Endothelial cell (in vitro differentiated cells): ENCODE results near the gene OCLN. TPM values are rescaled to one million over a fixed set of nuclear protein-coding genes. Genes with fewer than 3 reads are reported as not detected.
"Not testable (repeated sequence)": the region's sequence is repeated elsewhere in the genome, so short reads cannot be mapped to it uniquely, and the experiment has no call there.

Experiments
- DNase-seq: peaks from one replicate; pipeline ENCODE4 v3.0.0; 2021; ENCODE audit warnings: low spot score
- H3K27ac Mint-ChIP-seq: one replicate; pipeline ENCODE4 v1.8.0; 2021; ENCODE audit warnings: mixed read lengths, inconsistent platforms; ENCODE audit not compliant: unreplicated experiment
- H3K27me3 Mint-ChIP-seq: one replicate; pipeline ENCODE4 v1.8.0; 2021; ENCODE audit warnings: mild to moderate bottlenecking, moderate library complexity, mixed read lengths, inconsistent platforms; ENCODE audit not compliant: unreplicated experiment
- H3K36me3 Mint-ChIP-seq: one replicate; pipeline ENCODE4 v1.8.0; 2021; ENCODE audit warnings: mild to moderate bottlenecking, low read depth, mixed read lengths, inconsistent platforms; ENCODE audit not compliant: unreplicated experiment
- H3K4me1 Mint-ChIP-seq: one replicate; pipeline ENCODE4 v1.8.0; 2021; ENCODE audit warnings: mild to moderate bottlenecking, mixed read lengths, inconsistent platforms; ENCODE audit not compliant: unreplicated experiment
- H3K4me3 Mint-ChIP-seq: one replicate; pipeline ENCODE4 v1.8.0; 2021; ENCODE audit warnings: mild to moderate bottlenecking, mixed read lengths, inconsistent platforms; ENCODE audit not compliant: unreplicated experiment
- H3K9me3 Mint-ChIP-seq: one replicate; pipeline ENCODE4 v1.8.0; 2021; ENCODE audit warnings: mixed read lengths, inconsistent platforms; ENCODE audit not compliant: unreplicated experiment
- total RNA-seq: library from RNA; stranded (reverse); fragmentation: NEBNext Ultra II Directional; extraction: Animal tissue kit (Norgen Biotek cat#: 25700); gene quantifications from one replicate; pipeline ENCODE4 v1.2.1, GENCODE V29; 2021; ENCODE audit not compliant: unreplicated experiment
- TF ChIP-seq, protein P1 (sequence below): fragments of 200-600 bp; sonication (generic); IDR thresholded peaks from one replicate; pipeline ENCODE4 v1.5.0; 2021; ENCODE audit warnings: antibody characterized with exemption; ENCODE audit not compliant: unreplicated experiment

OCLN gene
- total RNA-seq, 1 donor from 2014 or later = 26.4 TPM

DNA sequence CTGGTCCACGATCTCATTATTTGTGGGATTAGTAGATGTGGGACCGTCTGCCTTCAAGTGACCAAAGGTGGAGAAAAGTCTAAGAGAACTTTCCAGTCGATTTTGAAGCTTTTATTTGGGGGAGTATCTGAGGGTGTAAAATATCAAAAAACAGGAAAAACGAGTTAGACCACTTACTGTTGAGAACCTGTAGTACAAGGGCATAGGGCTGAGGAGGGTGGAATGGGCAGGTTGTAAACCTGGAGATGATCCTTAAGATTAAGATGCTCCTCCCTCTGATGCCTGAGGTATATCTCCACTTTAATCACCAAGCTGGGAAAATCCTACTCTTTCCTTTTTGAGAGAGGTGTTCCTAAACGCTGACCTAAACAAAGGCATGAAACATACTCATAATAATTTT, 35.4 kb downstream of the OCLN start:
- H3K4me3 Mint-ChIP-seq = no peak overlapping the region
- H3K9me3 Mint-ChIP-seq = no peaks in the 10 kb centered on the region
- H3K27ac Mint-ChIP-seq = no peak overlapping the region
- TF ChIP-seq, protein P1, sequence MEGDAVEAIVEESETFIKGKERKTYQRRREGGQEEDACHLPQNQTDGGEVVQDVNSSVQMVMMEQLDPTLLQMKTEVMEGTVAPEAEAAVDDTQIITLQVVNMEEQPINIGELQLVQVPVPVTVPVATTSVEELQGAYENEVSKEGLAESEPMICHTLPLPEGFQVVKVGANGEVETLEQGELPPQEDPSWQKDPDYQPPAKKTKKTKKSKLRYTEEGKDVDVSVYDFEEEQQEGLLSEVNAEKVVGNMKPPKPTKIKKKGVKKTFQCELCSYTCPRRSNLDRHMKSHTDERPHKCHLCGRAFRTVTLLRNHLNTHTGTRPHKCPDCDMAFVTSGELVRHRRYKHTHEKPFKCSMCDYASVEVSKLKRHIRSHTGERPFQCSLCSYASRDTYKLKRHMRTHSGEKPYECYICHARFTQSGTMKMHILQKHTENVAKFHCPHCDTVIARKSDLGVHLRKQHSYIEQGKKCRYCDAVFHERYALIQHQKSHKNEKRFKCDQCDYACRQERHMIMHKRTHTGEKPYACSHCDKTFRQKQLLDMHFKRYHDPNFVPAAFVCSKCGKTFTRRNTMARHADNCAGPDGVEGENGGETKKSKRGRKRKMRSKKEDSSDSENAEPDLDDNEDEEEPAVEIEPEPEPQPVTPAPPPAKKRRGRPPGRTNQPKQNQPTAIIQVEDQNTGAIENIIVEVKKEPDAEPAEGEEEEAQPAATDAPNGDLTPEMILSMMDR = no peak
- no peaks in the 10 kb centered on the region for H3K36me3 Mint-ChIP-seq
- peaks cover 4% of the 10 kb centered on the region for H3K27me3 Mint-ChIP-seq
- H3K4me1 Mint-ChIP-seq = no peaks in the 10 kb centered on the region
- DNase-seq = no peak

DNA sequence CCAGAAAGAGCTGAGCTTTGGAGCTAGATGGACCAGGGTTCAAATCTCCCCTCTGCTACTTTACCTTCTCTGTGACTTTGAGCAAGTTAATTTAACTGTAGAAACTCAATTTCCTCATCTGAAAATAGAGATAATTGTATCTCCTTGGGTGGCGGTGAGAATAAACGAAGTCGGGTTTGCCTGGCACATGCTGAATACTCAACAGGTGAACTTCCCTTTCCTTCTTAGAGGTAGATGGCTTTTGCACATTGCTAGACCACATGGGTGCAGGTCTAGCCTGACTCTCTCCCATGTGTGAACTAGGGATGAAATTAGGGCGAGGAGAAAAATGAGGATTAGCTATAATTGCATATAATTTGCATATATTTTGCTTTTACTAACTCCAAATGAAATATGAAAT, 36.0 kb downstream of the OCLN start:
- Mint-ChIP-seq H3K4me3 (no peak overlapping the region), H3K9me3 (no peaks in the 10 kb centered on the region), H3K27me3 (peaks cover 4% of the 10 kb centered on the region), H3K4me1 (no peaks in the 10 kb centered on the region), H3K36me3 (no peaks in the 10 kb centered on the region), H3K27ac (no peak overlapping the region)
- TF ChIP-seq, protein P1 = no peak
- no peak for DNase-seq

DNA sequence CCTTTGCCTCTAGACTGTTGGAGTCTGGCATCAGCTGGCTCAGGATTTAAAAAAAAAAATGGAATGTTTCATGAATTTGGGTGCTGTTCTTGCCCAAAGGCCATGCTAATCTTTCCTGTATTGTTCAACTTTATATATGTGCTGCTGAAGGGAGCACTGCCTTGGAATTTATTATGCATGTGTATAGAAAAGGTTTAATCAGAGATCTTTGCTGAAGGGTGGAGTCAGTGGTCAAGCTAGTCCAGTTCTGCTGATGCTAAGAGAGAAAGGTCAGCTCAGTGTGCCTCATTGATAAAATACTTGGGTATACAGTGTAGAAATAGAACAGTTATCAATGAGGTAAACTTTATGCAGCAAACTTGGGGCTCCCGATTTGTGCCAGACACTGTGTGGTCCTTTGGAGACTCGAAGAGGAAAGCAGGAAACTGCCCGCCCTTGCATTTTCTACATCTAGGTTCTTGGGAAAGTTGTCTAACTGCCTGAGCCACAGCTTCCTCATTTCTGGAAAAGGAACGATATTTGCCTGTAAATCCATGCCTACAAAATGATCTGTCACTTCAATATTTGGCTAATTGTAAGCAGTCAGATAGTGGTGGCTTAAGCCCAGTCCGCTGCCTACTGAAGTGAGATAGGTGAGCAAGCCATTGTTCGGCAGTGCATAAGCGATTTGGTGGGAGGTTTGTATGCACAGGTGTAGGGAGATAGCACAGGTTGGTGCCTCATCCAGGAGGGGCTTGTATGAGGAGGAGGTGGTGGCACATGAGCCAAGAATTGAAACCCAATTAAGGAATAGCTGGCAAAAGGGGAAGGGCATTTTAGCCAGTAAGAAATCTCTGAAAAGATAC, 38.2 kb downstream of the OCLN start:
- Mint-ChIP-seq H3K27me3 (peaks cover 4% of the 10 kb centered on the region), H3K4me3 (no peak overlapping the region), H3K36me3 (no peaks in the 10 kb centered on the region), H3K9me3 (no peaks in the 10 kb centered on the region), H3K27ac (no peak overlapping the region), H3K4me1 (no peaks in the 10 kb centered on the region)
- TF ChIP-seq, protein P1 = no peak
- no peak for DNase-seq

DNA sequence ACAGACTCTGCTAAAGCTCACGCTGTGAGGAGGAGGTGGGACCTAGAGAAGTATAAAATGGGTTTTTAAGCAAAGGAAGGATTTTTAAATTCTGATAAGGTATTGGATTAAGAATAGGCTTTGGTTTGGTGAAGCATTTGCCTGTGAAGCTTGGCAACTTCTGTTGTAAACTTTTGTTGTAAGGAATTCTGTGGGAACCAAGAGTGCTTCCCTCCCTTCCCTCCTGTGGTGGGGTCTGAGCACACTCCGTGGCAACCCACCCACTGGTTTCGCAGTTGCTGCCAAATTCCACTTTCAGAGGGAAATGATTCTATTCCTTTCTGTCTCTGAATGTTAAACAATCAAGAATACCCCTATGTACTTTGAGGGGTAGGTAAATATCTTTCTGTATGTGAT, 38.8 kb downstream of the OCLN start:
- Mint-ChIP-seq H3K27ac (no peak overlapping the region), H3K4me3 (no peak overlapping the region), H3K27me3 (peaks cover 4% of the 10 kb centered on the region), H3K36me3 (no peaks in the 10 kb centered on the region), H3K9me3 (no peaks in the 10 kb centered on the region), H3K4me1 (no peaks in the 10 kb centered on the region)
- TF ChIP-seq, protein P1 = no peak
- DNase-seq = no peak

DNA sequence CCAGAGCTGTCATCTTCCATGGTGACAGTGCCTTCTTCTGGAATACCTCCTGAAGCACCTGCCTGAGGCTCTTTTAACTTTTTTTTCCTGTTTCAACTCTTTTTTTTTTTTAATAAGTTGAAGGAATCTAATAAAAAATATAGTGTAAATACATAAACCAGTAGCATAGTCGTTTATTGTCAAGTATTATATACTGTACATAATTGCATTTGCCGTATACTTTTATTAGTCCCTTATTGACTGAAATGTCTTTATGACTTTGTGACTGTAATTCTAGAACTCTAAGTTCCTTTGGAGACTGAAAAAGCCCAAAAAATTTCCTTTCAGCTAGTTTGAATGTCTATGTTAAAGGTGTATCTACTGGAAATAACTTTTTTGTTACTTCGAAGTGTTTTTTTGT, 45.3 kb downstream of the OCLN start:
- DNase-seq, H3K4me1 Mint-ChIP-seq, H3K27me3 Mint-ChIP-seq, H3K27ac Mint-ChIP-seq, H3K4me3 Mint-ChIP-seq, H3K9me3 Mint-ChIP-seq, H3K36me3 Mint-ChIP-seq: not testable (repeated sequence)

DNA sequence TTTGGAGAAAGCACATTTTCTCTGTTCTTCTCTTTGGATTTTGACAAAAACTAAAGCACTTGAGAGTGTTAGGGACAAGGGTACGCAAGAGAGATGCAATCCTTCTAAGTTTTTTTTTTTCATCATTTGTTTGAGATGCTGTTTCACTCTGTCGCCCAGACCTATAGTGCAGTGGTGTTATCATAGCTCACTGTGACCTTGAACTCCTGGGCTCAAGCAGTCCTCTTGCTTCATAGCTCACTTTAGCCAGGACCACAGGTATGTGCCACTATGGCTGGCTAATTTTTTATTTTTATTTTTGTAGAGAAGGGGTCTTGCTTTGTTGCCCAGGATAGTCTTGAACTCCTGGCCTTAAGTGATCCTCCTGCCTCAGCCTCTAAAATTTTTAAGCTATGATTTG, 46.1 kb downstream of the OCLN start:
- not testable (repeated sequence) for DNase-seq, H3K4me3 Mint-ChIP-seq, H3K4me1 Mint-ChIP-seq, H3K9me3 Mint-ChIP-seq, H3K36me3 Mint-ChIP-seq, H3K27me3 Mint-ChIP-seq, H3K27ac Mint-ChIP-seq

DNA sequence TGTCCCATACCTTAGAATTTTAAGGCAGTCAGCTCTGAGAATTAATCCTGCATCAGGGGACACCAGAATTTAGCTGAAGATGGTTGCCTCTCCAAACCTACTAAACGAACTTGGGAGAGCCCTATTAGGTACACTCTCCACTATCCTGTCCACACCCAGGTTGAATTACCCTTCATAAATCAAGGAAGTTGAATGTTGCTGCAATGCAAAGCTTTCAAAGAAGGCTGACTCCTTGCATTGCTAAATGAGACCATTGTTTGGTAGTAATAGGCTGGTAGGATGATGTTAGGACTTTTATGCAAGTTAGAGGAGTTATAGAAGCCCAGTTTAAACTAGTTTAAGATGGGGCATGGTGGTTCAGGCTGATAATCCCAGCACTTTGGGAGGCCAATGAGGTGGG, 48.8 kb downstream of the OCLN start:
- not testable (repeated sequence) for H3K9me3 Mint-ChIP-seq, H3K36me3 Mint-ChIP-seq, H3K4me3 Mint-ChIP-seq, H3K27ac Mint-ChIP-seq, H3K27me3 Mint-ChIP-seq, H3K4me1 Mint-ChIP-seq, DNase-seq

DNA sequence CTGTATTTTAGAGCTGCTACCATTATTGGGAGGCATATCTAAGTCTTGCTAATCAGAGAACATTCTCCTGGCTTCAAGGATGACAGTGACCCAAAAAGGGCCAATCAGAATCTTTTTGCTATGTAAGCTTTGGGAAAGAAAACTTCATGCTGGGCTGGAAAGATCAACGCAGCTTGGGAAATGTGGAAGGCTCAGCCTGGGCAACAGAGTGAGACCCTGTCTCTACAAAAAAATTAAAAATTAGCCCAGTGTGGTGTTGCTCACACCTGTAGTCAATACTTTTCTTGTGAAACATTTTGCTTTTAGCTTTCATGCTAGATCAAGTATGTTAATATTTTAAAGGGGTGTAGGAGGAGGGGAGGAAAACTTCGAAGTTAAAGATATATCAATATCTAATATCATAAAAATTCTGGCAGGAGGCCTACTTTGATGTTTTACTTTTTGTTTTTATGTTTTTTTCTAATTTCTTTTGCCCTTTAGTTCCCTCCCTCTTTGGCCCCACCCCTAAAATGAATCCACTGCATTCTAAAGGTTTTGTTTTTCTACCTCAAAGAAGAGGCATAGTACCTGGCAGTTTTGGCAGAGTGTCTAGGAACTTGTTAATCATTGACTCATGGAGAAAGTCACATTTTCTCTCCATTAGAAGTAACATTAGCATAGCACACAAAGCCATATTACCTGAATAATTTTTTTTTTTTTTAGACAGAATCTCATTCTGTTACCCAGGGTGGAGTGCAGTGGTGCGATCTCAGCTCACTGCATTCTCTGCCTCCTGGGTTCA, 50.4 kb downstream of the OCLN start:
- not testable (repeated sequence) for DNase-seq, H3K4me3 Mint-ChIP-seq, H3K27ac Mint-ChIP-seq, H3K27me3 Mint-ChIP-seq, H3K9me3 Mint-ChIP-seq, H3K36me3 Mint-ChIP-seq, H3K4me1 Mint-ChIP-seq
